Astrocyte of the spinal cord (primary cell): Measurements from ENCODE around the gene PVRIG.
"Not testable (repeated sequence)": the region's sequence is repeated elsewhere in the genome, so short reads cannot be mapped to it uniquely, and the experiment has no call there.

Experiments used
- DNase-seq: peaks from one replicate; pipeline ENCODE4 v3.0.0; 2011; ENCODE audit warnings: low read depth, low spot score
- H3K4me3 ChIP-seq: 2 replicates; pipeline ENCODE4 v1.5.1; 2011; ENCODE audit warnings: low read depth, mild to moderate bottlenecking, low read length, moderate library complexity
- CTCF ChIP-seq: IDR thresholded peaks from 2 replicates; pipeline ENCODE4 v1.5.1; 2012; ENCODE audit warnings: low read depth, mild to moderate bottlenecking, low read length, inconsistent platforms
- in situ Hi-C: cut with HindIII; loops from 2 replicates; pipeline ENCODE4 v1.10.0; 2017; ENCODE audit warnings: low sequenced_read_pairs

The PVRIG gene

GRCh38 chr7:100212631-100213286 is 7.0 kb upstream of the PVRIG start:
- no peak for TF ChIP-seq CTCF
- DNase-seq, result no peak
- no peak overlapping the region for H3K4me3 ChIP-seq
- in situ Hi-C loops, result no loop called here

DNA sequence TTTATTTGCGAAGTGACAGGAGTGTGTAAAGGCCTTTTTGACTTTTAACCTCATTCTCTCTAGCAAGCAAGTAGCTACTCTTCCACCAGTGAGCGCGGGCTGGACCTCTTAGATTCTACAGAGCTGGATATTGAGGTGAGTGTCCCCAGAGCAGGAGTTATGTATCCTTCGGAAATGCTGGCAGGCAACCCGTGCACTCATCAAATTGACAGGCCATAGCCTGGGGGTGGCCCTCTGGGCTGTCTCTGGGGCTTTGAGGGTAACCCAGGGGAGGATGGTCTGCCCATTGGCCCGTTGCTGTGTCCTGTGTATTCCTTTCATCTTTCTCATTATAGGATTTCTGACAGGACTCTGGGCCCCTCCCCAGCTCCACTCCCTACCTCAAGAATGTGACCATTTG is 6.1 kb upstream of the PVRIG start:
- in situ Hi-C loops, result no loop called here
- no peak overlapping the region for H3K4me3 ChIP-seq
- no peak for TF ChIP-seq CTCF
- no peak for DNase-seq

DNA sequence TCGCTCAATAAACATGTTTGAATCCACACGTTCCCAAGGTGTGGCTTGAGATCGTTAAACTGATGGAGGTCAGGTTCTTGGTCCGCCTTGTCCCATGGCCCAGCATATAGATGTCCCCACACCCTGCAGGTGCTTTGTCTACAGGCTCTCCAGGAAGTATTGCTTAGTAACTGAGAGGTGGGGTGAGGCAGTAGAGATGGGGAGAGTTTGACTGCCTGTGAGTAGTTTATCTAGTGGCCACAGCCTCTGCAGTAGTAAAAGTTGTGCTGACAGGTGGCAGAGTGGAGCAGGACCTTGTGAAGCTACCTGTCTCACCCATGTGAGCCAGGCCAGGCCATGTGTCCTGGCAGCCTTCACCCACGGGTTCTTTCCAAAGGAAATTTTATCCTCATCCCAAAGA is 5.4 kb upstream of the PVRIG start:
- in situ Hi-C loops, H3K4me3 ChIP-seq, DNase-seq: not testable (repeated sequence)

DNA sequence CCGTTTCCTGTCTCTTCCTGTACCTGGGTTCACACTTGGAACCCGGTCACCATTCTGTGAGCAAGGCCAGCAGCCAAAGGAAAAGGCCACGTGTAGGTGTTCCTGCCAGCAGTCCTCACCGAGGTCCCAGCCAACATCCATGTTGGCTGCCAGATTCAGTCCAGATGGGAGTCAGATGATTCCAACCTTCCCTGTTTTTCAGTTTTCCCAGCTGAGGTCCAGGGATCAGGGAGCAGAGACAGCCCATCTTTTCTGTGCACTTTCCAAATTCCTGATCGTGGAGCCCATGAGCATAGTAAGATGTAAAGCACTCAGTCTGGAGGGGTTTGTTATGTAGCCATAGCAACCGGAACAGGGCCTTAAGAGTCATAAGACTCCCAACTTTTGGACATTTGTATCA is 3.9 kb upstream of the PVRIG start:
- no peak for TF ChIP-seq CTCF
- no peak overlapping the region for H3K4me3 ChIP-seq
- in situ Hi-C loops, result no loop called here
- DNase-seq, result peak; percentile 15

DNA sequence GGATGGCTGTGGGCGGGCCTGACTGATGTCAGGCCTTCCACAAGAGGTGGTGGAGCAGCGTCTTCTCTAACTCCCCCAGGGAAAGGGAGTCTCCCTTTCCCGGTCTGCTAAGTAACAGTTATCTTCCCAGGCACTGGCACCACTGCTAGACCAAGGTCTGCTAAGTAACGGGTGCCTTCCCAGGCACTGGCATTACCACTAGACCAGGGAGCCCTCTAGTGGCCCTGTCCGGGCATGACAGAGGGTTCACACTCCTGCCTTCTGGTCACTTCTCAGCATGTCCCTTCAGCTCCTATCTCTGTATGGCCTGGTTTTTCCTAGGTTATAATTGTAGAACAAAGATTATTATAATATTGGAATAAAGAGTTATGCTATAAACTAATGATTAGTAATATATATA is 1.8 kb upstream of the PVRIG start:
- DNase-seq, H3K4me3 ChIP-seq, in situ Hi-C loops: not testable (repeated sequence)
- peak; percentile 43 for TF ChIP-seq CTCF

DNA sequence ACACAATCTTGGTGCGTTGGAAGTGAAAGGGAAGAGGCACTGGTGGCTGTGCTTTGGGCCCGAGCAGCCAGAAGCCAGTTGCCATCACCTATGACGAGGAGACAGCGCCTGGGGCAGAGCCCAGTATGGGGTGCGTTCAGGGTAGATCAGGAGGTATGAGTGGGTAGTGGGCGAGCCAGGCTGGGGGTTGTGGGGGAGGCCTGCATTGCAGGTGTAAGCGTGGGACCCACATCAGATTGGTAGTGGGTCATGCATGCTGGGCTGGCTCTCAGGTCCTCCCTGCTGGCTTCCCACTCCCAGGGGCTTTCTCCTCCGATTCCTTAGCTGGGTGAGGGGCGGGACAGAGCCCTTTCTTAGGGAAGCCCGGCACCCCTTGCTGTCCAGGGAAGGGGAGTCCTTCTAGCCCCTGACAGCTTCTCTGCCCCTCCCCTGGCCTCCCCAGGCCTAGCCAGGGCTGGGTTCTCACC is 445 bp upstream of the PVRIG start:
- TF ChIP-seq CTCF, result no peak
- in situ Hi-C loops, result no loop called here
- DNase-seq, result no peak
- no peak overlapping the region for H3K4me3 ChIP-seq

DNA sequence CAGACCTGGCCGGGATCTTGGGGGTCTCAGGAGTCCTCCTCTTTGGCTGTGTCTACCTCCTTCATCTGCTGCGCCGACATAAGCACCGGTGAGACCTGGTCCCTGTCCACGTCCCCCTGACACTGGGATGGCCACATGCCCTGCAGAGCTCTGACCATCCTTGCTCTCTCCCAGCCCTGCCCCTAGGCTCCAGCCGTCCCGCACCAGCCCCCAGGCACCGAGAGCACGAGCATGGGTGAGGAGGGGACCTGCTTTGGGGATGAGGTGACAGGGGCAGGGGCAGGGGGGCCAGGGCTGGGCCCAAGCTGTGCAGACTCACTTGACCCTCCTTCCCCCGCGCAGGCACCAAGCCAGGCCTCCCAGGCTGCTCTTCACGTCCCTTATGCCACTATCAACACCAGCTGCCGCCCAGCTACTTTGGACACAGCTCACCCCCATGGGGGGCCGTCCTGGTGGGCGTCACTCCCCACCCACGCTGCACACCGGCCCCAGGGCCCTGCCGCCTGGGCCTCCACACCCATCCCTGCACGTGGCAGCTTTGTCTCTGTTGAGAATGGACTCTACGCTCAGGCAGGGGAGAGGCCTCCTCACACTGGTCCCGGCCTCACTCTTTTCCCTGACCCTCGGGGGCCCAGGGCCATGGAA is 959 bp downstream of the PVRIG start:
- in situ Hi-C loops, result no loop called here
- no peak for DNase-seq
- TF ChIP-seq CTCF, result no peak
- H3K4me3 ChIP-seq, result no peak overlapping the region
